Neural cell (in vitro differentiated cells): ENCODE results near the gene IL18R1. TPM values are rescaled to one million over a fixed set of nuclear protein-coding genes. Genes with fewer than 3 reads are reported as not detected.
A peak's percentile ranks its signal among the peaks of the same experiment; 100 is the strongest.

ENCODE experiments used
- H2AFZ ChIP-seq: fragments of 200-600, 300-800 bp; sonication (generic), shearing (Covaris generic); 2 replicates; pipeline ENCODE4 v1.6.0; 2014; ENCODE audit warnings: low read depth, mild to moderate bottlenecking, antibody characterized with exemption, low read length, moderate library complexity
- H3F3A ChIP-seq: fragments of 200-600 bp; shearing (Covaris generic); 2 replicates; pipeline ENCODE4 v1.6.1; 2016; ENCODE audit warnings: mild to moderate bottlenecking, moderate library complexity, mixed read lengths, antibody characterized with exemption, low read length; ENCODE audit not compliant: insufficient read depth, poor library complexity, severe bottlenecking
- H3K27ac ChIP-seq: fragments of 200-600, 300-800 bp; sonication (generic), shearing (Covaris generic); 2 replicates; pipeline ENCODE4 v1.5.1; 2014; ENCODE audit warnings: mild to moderate bottlenecking, low read length, moderate library complexity
- H3K27me3 ChIP-seq: fragments of 300-800, 200-600 bp; sonication (generic), shearing (Covaris generic); 2 replicates; pipeline ENCODE4 v1.6.0; 2014; ENCODE audit warnings: mild to moderate bottlenecking, low read depth, low read length, moderate library complexity; ENCODE audit not compliant: insufficient read depth
- H3K36me3 ChIP-seq: fragments of 300-800, 200-600 bp; sonication (generic), shearing (Covaris generic); 2 replicates; pipeline ENCODE4 v1.5.1; 2014; ENCODE audit warnings: mild to moderate bottlenecking, antibody characterized with exemption, low read length, moderate library complexity; ENCODE audit not compliant: insufficient read depth
- H3K4me2 ChIP-seq: fragments of 300-800, 200-600 bp; sonication (generic), shearing (Covaris generic); 2 replicates; pipeline ENCODE4 v1.6.0; 2014; ENCODE audit warnings: mild to moderate bottlenecking, low read length
- H3K4me3 ChIP-seq: fragments of 300-800, 200-600 bp; sonication (generic), shearing (Covaris generic); 2 replicates; pipeline ENCODE4 v1.5.1; 2014; ENCODE audit warnings: mild to moderate bottlenecking, low read length, moderate library complexity
- H3K79me2 ChIP-seq: fragments of 200-600 bp; shearing (Covaris generic); replicated peaks from 2 replicates; pipeline ENCODE4 v1.6.0; 2014; ENCODE audit warnings: mild to moderate bottlenecking, low read length, moderate library complexity; ENCODE audit not compliant: insufficient read depth
- H3K9ac ChIP-seq: fragments of 300-800, 200-600 bp; sonication (generic), shearing (Covaris generic); 2 replicates; pipeline ENCODE4 v1.6.1; 2016; ENCODE audit warnings: mild to moderate bottlenecking, low read length, mixed read lengths
- H3K9me2 ChIP-seq: fragments of 200-600 bp; shearing (Covaris generic); 2 replicates; pipeline ENCODE4 v1.6.1; 2016; ENCODE audit warnings: mild to moderate bottlenecking, low read length, mixed read lengths; ENCODE audit not compliant: insufficient read depth
- H3K9me3 ChIP-seq: fragments of 200-600, 300-800 bp; sonication (generic), shearing (Covaris generic); 2 replicates; pipeline ENCODE4 v1.6.1; 2016; ENCODE audit warnings: mild to moderate bottlenecking, mixed run types, low read length, moderate library complexity, mixed read lengths
- H4K20me1 ChIP-seq: fragments of 200-600 bp; shearing (Covaris generic); 2 replicates; pipeline ENCODE4 v1.6.1; 2016; ENCODE audit warnings: mild to moderate bottlenecking, mixed run types; ENCODE audit not compliant: insufficient read depth
- CTCF ChIP-seq: fragments of 450-650 bp; IDR thresholded peaks from 2 replicates; pipeline ENCODE4 v1.5.1; 2014; ENCODE audit warnings: antibody characterized with exemption, mild to moderate bottlenecking, moderate library complexity; ENCODE audit not compliant: poor library complexity, severe bottlenecking
- EP300 ChIP-seq: fragments of 450-650 bp; conservative IDR thresholded peaks from 2 replicates; pipeline ENCODE4 v1.6.1; 2014; ENCODE audit warnings: antibody characterized with exemption, mild to moderate bottlenecking, moderate library complexity; ENCODE audit not compliant: poor library complexity, severe bottlenecking
- EZH2 ChIP-seq: fragments of 200-600, 300-800 bp; shearing (Covaris generic), sonication (generic); IDR thresholded peaks from 2 replicates; pipeline ENCODE4 v1.6.1; 2014; ENCODE audit warnings: antibody characterized with exemption, low read length, borderline replicate concordance, mild to moderate bottlenecking; ENCODE audit not compliant: insufficient read depth, poor library complexity, severe bottlenecking
- MXI1 ChIP-seq: fragments of 450-650 bp; conservative IDR thresholded peaks from 2 replicates; pipeline ENCODE4 v1.6.1; 2014; ENCODE audit warnings: antibody characterized with exemption, mild to moderate bottlenecking; ENCODE audit not compliant: poor library complexity, severe bottlenecking
- POLR2AphosphoS5 ChIP-seq: IDR thresholded peaks from 2 replicates; pipeline ENCODE4 v1.6.1; 2012
- RAD21 ChIP-seq: fragments of 450-650 bp; conservative IDR thresholded peaks from 2 replicates; pipeline ENCODE4 v1.6.1; 2014; ENCODE audit warnings: antibody characterized with exemption, mild to moderate bottlenecking, moderate library complexity
- SMC3 ChIP-seq: fragments of 450-650 bp; conservative IDR thresholded peaks from 2 replicates; pipeline ENCODE4 v1.6.1; 2014; ENCODE audit warnings: antibody characterized with exemption, mild to moderate bottlenecking, moderate library complexity; ENCODE audit not compliant: poor library complexity
- TAF1 ChIP-seq: IDR thresholded peaks from 2 replicates; pipeline ENCODE4 v1.6.1; 2012; ENCODE audit warnings: low read depth
- polyA minus RNA-seq: library from RNA; depleted of rRNA, polyadenylated mRNA; stranded (reverse); fragments of >200 nt; gene quantifications from 2 replicates; pipeline ENCODE4 v1.2.3, GENCODE V29; 2014
- polyA plus RNA-seq: library from polyadenylated mRNA; depleted of rRNA; stranded (reverse); fragments of >200 nt; gene quantifications from 2 replicates; pipeline ENCODE4 v1.2.3, GENCODE V29; 2014
- TF ChIP-seq, protein P1 (sequence below): IDR thresholded peaks from 2 replicates; pipeline ENCODE4 v1.6.1; 2012; ENCODE audit warnings: borderline replicate concordance

Gene IL18R1, protein sequence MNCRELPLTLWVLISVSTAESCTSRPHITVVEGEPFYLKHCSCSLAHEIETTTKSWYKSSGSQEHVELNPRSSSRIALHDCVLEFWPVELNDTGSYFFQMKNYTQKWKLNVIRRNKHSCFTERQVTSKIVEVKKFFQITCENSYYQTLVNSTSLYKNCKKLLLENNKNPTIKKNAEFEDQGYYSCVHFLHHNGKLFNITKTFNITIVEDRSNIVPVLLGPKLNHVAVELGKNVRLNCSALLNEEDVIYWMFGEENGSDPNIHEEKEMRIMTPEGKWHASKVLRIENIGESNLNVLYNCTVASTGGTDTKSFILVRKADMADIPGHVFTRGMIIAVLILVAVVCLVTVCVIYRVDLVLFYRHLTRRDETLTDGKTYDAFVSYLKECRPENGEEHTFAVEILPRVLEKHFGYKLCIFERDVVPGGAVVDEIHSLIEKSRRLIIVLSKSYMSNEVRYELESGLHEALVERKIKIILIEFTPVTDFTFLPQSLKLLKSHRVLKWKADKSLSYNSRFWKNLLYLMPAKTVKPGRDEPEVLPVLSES
- 0.09 TPM in 1 of 2 replicates, not detected in the other for polyA plus RNA-seq
- polyA minus RNA-seq = not detected in 2 replicates

DNA sequence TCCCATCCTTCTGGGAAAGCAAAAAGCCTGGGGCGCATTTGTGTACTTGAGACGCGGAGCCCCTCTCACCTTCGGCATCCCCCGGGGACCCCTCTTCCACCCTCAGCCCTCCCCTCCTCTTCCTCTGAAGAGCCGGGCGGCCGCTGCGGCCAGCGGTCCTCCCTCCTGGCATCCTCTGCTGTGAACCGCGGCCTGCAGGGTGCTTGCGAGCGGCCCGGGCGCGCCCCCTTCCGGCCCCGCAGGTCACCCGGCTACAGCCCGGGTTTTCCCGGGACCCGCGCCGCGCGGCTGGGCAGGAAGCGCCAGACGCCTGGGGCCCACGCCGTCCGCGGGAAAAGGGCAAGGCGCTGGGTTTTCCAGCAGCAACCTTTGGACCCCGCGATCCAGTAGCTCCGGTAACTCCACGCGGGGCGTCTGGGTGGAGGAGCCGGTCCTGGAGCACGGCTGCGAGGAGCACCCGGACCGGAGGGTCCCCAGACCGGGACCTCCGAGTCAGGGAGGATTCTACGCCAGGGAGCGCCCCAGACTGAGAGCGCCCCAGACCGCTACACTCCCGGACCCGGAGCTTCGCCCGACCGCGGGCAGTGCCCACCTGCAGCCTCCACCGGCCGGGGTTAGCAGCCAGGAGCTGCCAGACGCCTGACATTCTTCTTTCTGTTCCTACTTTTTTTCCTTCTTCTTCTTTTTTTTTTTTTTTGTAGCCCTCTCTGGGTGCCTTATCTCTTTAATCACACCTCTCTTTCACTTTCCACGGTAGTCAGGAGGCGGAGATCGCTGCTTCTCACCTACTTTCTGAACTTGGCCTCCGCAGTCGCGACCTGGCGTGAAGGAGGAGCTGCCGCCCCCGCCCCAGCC is at the start of gene IL18R1:
TSS of gene IL18R1 (plus strand) at position 271 of the 855 bp plus-strand sequence. CDS start 6,865 bp downstream, outside the sequence.
- no peak within 1 kb of the TSS for H2AFZ ChIP-seq
- no peaks in the 10 kb centered on the region for H3K79me2 ChIP-seq
- H4K20me1 ChIP-seq = no peaks in the 10 kb centered on the region
- H3K27me3 ChIP-seq = peaks cover 23% of the 10 kb centered on the region
- peak within 1 kb of the TSS; percentile 44 for H3K4me2 ChIP-seq
- H3K36me3 ChIP-seq = no peaks in the 10 kb centered on the region
- H3K9me2 ChIP-seq = no peaks in the 10 kb centered on the region
- H3K4me3 ChIP-seq = peak within 1 kb of the TSS; percentile 73
- TF ChIP-seq, protein P1, sequence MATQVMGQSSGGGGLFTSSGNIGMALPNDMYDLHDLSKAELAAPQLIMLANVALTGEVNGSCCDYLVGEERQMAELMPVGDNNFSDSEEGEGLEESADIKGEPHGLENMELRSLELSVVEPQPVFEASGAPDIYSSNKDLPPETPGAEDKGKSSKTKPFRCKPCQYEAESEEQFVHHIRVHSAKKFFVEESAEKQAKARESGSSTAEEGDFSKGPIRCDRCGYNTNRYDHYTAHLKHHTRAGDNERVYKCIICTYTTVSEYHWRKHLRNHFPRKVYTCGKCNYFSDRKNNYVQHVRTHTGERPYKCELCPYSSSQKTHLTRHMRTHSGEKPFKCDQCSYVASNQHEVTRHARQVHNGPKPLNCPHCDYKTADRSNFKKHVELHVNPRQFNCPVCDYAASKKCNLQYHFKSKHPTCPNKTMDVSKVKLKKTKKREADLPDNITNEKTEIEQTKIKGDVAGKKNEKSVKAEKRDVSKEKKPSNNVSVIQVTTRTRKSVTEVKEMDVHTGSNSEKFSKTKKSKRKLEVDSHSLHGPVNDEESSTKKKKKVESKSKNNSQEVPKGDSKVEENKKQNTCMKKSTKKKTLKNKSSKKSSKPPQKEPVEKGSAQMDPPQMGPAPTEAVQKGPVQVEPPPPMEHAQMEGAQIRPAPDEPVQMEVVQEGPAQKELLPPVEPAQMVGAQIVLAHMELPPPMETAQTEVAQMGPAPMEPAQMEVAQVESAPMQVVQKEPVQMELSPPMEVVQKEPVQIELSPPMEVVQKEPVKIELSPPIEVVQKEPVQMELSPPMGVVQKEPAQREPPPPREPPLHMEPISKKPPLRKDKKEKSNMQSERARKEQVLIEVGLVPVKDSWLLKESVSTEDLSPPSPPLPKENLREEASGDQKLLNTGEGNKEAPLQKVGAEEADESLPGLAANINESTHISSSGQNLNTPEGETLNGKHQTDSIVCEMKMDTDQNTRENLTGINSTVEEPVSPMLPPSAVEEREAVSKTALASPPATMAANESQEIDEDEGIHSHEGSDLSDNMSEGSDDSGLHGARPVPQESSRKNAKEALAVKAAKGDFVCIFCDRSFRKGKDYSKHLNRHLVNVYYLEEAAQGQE = no peak
- TF ChIP-seq TAF1 (no peak), SMC3 (peak; percentile 69), RAD21 (peak; percentile 67), MXI1 (peak; percentile 41), EP300 (peak; percentile 19), POLR2AphosphoS5 (no peak), CTCF (peak; percentile 84), EZH2 (no peak)
- peak within 1 kb of the TSS; percentile 34 for H3K9ac ChIP-seq
- H3F3A ChIP-seq = no peaks in the 10 kb centered on the region
- H3K9me3 ChIP-seq = no peaks in the 10 kb centered on the region
- H3K27ac ChIP-seq = no peak within 1 kb of the TSS

GRCh38 chr2:102306125-102306524 is 49.5 kb upstream of the IL18R1 start:
- H3K9me2 ChIP-seq = no peaks in the 10 kb centered on the region
- no peaks in the 10 kb centered on the region for H3K36me3 ChIP-seq
- H3K4me2 ChIP-seq = no peak overlapping the region
- H3K9me3 ChIP-seq = no peaks in the 10 kb centered on the region
- H3K27me3 ChIP-seq = no peaks in the 10 kb centered on the region
- no peaks in the 10 kb centered on the region for H3K79me2 ChIP-seq
- H2AFZ ChIP-seq = no peak overlapping the region
- H3F3A ChIP-seq = no peaks in the 10 kb centered on the region
- H3K9ac ChIP-seq = no peak overlapping the region
- H4K20me1 ChIP-seq = no peaks in the 10 kb centered on the region
- no peak overlapping the region for H3K27ac ChIP-seq
- H3K4me3 ChIP-seq = no peak overlapping the region
- no peak for TF ChIP-seq RAD21
- no peak for TF ChIP-seq TAF1
- no peak for TF ChIP-seq POLR2AphosphoS5
- TF ChIP-seq CTCF = no peak
- no peak for TF ChIP-seq EZH2
- no peak for TF ChIP-seq EP300
- no peak for TF ChIP-seq MXI1
- TF ChIP-seq SMC3 = no peak
